Activated CD8-positive, alpha-beta memory T cell treated with anti-CD3 and anti-CD28 coated beads, Interleukin-2, amount 50 U/mL, for 24 hours (primary cell): Measurements from ENCODE around the gene ANKZF1.

Experiments used
- DNase-seq: peaks from one replicate; pipeline ENCODE4 v3.0.0-alpha.2; 2020; ENCODE audit errors: extremely low read depth

The ANKZF1 gene

DNA sequence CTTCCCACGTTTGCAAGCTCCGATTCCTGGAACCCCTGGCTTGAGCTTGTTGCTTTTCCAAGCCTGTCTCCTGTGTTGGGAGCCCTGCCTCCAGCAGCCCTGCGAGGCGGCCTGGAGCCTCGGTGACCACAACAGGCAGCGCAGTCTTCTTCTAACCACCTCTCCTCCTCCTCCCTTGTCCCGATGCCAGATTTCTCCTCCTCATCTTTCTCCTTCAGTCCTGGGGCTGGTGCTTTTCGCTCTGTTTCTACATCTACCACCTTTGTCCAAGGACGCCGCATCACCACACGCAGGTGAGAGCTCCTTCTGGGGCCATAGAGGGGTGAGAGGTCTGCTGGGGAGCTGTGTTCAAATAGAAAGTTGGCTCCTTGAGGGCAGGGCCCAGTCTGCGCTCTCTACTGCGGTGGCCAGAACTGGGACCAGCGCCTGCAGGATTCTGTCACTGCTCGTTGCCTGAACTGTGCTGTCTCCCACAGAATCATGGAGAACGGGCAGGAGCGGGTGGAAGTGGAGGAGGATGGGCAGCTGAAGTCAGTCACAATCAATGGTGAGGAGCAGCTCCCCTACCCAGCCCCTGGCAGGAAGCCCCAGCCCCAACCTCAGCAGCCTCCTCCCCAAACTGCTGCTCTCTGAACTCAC, 53.5 kb downstream of the ANKZF1 start:
- DNase-seq, result no peak

GRCh38 chr2:219284501-219285372, 55.1 kb downstream of the ANKZF1 start:
- no peak for DNase-seq

GRCh38 chr2:219285373-219285735, 55.7 kb downstream of the ANKZF1 start:
- DNase-seq, result no peak

DNA sequence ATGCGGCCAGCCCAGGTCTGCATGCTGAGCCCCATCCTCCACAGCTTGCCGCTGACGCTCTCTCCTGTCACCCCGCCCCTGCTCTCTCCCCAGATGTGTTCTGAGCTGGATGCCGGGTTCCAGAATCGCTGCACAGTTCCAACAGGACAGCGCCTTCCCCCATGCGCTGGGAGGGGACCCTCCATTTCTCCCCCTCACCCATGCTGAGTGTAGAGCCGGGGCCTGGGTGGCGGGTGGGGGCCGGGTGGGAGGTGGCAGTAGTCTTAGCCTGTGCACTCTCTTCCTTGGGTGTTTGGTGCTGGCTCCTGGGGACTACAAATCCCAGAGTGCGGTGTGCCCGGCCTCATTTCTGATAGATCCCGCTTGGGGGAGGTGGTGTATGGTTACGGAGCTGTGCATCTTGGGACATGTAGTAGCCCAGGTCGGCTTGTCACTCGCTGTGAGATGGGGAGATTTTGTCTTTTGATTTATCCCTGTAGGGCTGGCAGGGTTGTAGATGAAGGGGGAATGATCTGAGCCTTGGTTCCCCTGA, 56.4 kb downstream of the ANKZF1 start:
- DNase-seq, result no peak
